ENCODE results near the gene FES. TPM values are rescaled to one million over a fixed set of nuclear protein-coding genes. Genes with fewer than 3 reads are reported as not detected.
A peak's percentile ranks its signal among the peaks of the same experiment; 100 is the strongest.

The FES gene
- total and polyA plus RNA-seq, 10 of the 15 experiments (the other 5 are each of a cell fraction or from before 2014, with no cell fraction given) = 0.07 to 23.9 (median 9.9) TPM

DNA sequence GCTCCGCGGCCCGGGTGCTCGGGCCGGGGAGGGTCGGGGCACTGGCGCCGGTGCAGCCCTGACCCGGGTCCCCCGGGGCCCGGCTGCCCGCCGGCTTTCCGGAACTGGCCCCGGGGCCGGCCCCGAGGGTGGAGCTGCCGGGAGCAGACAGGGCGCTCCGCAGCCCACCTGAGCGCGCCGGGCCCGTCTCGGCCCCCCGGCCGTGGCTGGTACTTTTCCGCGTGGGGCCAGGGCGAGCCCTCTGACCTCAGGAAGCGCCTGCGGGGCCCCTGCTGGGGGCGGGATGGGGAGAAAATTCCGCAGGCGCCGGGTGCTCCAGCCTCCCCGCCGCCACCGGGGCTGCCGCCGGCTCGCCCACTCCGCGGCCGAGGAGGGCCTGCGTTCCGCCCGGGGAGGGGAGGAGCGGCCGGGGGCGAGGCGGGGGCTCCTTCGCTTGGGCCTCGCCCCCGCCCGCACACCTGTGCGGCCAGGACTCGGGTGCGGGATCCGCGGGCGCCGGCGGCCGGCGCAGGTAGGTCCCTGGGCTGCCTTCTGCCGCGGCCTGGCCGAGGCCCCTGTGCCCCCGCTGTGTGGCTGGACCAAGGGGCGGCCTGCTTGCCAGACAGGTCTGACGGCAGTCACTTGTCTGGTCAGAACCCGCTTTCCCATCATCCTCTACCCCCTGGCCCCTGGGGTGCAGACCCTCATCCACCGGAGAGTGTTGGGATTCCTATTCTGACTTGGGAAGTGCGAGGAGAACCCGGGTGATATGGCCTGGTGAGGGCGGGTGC lies 12.4 kb upstream of the FES start (continued):
- TF ChIP-seq NRF1 (conservative IDR thresholded peaks at IDR 0.05; ENCODE audit: low read depth, low read length) (no peak), IKZF1 (conservative IDR thresholded peaks at IDR 0.05) (peak; percentile 31; the same call in 1 of the 2 replicates), RAD51 (IDR thresholded peaks at IDR 0.05) (no peak), CHD4 (IDR thresholded peaks at IDR 0.05) (no peak), MTA3 (IDR thresholded peaks at IDR 0.05; ENCODE audit: borderline replicate concordance, low read length) (no peak), SMAD1 (IDR thresholded peaks at IDR 0.05; ENCODE audit: low read depth, partially characterized antibody) (no peak), NR2C1 (IDR thresholded peaks at IDR 0.05) (no peak), ZZZ3 (IDR thresholded peaks at IDR 0.05; ENCODE audit: control insufficient read depth, insufficient read length, low read depth) (no peak), HDGF (IDR thresholded peaks at IDR 0.05) (no peak), GATAD2B (conservative IDR thresholded peaks at IDR 0.05; ENCODE audit: low read depth) (peak; percentile 23; the same call in 1 of the 2 replicates), KAT2A (conservative IDR thresholded peaks at IDR 0.05; ENCODE audit: control insufficient read depth, low read depth, low read length) (no peak), EGR1 (IDR thresholded peaks at IDR 0.05; ENCODE audit: borderline replicate concordance in 1 of 2, low read depth in 2 of 2, low read length in 2 of 2) (peak in 1 of 2 experiments; percentile 50; a peak in 1 of 3 replicates), LARP7 (IDR thresholded peaks at IDR 0.05) (peak; percentile 45; the same call in 1 of the 2 replicates), BHLHE40 (IDR thresholded peaks at IDR 0.05; ENCODE audit: borderline replicate concordance in 1 of 2, low read depth in 2 of 2, low read length in 1 of 2) (0 out of 4 replicates have a peak, but pooled peaks of 1 of the 2 experiments have one; percentile 25)
- TF ChIP-seq, protein P1, sequence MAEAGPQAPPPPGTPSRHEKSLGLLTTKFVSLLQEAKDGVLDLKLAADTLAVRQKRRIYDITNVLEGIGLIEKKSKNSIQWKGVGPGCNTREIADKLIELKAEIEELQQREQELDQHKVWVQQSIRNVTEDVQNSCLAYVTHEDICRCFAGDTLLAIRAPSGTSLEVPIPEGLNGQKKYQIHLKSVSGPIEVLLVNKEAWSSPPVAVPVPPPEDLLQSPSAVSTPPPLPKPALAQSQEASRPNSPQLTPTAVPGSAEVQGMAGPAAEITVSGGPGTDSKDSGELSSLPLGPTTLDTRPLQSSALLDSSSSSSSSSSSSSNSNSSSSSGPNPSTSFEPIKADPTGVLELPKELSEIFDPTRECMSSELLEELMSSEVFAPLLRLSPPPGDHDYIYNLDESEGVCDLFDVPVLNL (IDR thresholded peaks at IDR 0.05; ENCODE audit: low read depth, low read length) = no peak
- TF ChIP-seq, protein P2, sequence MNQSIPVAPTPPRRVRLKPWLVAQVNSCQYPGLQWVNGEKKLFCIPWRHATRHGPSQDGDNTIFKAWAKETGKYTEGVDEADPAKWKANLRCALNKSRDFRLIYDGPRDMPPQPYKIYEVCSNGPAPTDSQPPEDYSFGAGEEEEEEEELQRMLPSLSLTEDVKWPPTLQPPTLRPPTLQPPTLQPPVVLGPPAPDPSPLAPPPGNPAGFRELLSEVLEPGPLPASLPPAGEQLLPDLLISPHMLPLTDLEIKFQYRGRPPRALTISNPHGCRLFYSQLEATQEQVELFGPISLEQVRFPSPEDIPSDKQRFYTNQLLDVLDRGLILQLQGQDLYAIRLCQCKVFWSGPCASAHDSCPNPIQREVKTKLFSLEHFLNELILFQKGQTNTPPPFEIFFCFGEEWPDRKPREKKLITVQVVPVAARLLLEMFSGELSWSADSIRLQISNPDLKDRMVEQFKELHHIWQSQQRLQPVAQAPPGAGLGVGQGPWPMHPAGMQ (IDR thresholded peaks at IDR 0.05; ENCODE audit: borderline replicate concordance) = no peak
- TF ChIP-seq, protein P3, sequence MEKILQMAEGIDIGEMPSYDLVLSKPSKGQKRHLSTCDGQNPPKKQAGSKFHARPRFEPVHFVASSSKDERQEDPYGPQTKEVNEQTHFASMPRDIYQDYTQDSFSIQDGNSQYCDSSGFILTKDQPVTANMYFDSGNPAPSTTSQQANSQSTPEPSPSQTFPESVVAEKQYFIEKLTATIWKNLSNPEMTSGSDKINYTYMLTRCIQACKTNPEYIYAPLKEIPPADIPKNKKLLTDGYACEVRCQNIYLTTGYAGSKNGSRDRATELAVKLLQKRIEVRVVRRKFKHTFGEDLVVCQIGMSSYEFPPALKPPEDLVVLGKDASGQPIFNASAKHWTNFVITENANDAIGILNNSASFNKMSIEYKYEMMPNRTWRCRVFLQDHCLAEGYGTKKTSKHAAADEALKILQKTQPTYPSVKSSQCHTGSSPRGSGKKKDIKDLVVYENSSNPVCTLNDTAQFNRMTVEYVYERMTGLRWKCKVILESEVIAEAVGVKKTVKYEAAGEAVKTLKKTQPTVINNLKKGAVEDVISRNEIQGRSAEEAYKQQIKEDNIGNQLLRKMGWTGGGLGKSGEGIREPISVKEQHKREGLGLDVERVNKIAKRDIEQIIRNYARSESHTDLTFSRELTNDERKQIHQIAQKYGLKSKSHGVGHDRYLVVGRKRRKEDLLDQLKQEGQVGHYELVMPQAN (conservative IDR thresholded peaks at IDR 0.05) = peak; percentile 46; the same call in 1 of the 2 replicates
- TF ChIP-seq, protein P4, sequence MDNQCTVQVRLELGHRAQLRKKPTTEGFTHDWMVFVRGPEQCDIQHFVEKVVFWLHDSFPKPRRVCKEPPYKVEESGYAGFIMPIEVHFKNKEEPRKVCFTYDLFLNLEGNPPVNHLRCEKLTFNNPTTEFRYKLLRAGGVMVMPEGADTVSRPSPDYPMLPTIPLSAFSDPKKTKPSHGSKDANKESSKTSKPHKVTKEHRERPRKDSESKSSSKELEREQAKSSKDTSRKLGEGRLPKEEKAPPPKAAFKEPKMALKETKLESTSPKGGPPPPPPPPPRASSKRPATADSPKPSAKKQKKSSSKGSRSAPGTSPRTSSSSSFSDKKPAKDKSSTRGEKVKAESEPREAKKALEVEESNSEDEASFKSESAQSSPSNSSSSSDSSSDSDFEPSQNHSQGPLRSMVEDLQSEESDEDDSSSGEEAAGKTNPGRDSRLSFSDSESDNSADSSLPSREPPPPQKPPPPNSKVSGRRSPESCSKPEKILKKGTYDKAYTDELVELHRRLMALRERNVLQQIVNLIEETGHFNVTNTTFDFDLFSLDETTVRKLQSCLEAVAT (IDR thresholded peaks at IDR 0.05) = 0 out of 2 replicates have a peak, but pooled peaks have one; percentile 5

Measured in GM12878 (cell line).